Natural killer cell (primary cell): ENCODE data around the gene SKA2. TPM values are rescaled to one million over a fixed set of nuclear protein-coding genes. Genes with fewer than 3 reads are reported as not detected.

Experiments used
- ATAC-seq, 3 donors: fragments of 150-1000 bp in 2 of 3; fragments of 200-7000 bp in 1 of 3; cut with Tn5 transposase; 1 replicate in 1 of 3; 2 replicates in 2 of 3; pipeline ENCODE4 v1.10.0; 2021; ENCODE audit warnings: mild to moderate bottlenecking in 2 of 3, moderate library complexity in 2 of 3
- DNase-seq, 2 donors: peaks; one replicate each; pipeline versions ENCODE4 v3.0.0 to v3.0.0-alpha.2; 2013 to 2021; ENCODE audit warnings: mixed read lengths in 1 of 2
- H3K27ac ChIP-seq: one replicate; pipeline ENCODE4 v1.5.1; 2013; ENCODE audit warnings: mild to moderate bottlenecking, low read length
- H3K27me3 ChIP-seq: one replicate; pipeline ENCODE4 v1.6.1; 2013; ENCODE audit warnings: low read length; ENCODE audit not compliant: control insufficient read depth, insufficient read depth
- H3K36me3 ChIP-seq: one replicate; pipeline ENCODE4 v1.6.1; 2013; ENCODE audit warnings: low read length; ENCODE audit not compliant: control insufficient read depth, insufficient read depth
- H3K4me1 ChIP-seq: one replicate; pipeline ENCODE4 v1.6.1; 2013; ENCODE audit warnings: low read length; ENCODE audit not compliant: control insufficient read depth, insufficient read depth
- H3K4me3 ChIP-seq: one replicate; pipeline ENCODE4 v1.5.1; 2013; ENCODE audit warnings: low read length
- H3K9me3 ChIP-seq: one replicate; pipeline ENCODE4 v1.6.1; 2013; ENCODE audit warnings: low read length; ENCODE audit not compliant: control insufficient read depth, insufficient read depth
- H3K27ac Mint-ChIP-seq, 2 donors: one replicate each; pipeline ENCODE4 v1.8.0; 2022; ENCODE audit warnings: mild to moderate bottlenecking in 2 of 2, mixed read lengths in 2 of 2, moderate library complexity in 1 of 2
- H3K27me3 Mint-ChIP-seq, 2 donors: one replicate each; pipeline ENCODE4 v1.8.0; 2022; ENCODE audit warnings: low read depth in 2 of 2, mixed read lengths in 2 of 2
- H3K36me3 Mint-ChIP-seq: one replicate; pipeline ENCODE4 v1.8.0; 2022; ENCODE audit warnings: mixed read lengths
- H3K4me1 Mint-ChIP-seq, 2 donors: one replicate each; pipeline ENCODE4 v1.8.0; 2022; ENCODE audit warnings: mixed read lengths in 2 of 2
- H3K4me3 Mint-ChIP-seq: one replicate; pipeline ENCODE4 v1.8.0; 2022; ENCODE audit warnings: mild to moderate bottlenecking, moderate library complexity, mixed read lengths
- H3K9me3 Mint-ChIP-seq, 2 donors: one replicate each; pipeline ENCODE4 v1.8.0; 2022; ENCODE audit warnings: mixed read lengths in 2 of 2
- WGBS: methylation state at CpG from one replicate; pipeline ENCODE4 v1.1.7; 2013; ENCODE audit warnings: missing lambda C conversion rate; ENCODE audit not compliant: insufficient coverage; 5-methylcytosine and 5-hydroxymethylcytosine counted together
- intact Hi-C: fragments of 100-400 bp; cut with micrococcal nuclease; formaldehyde crosslinking; loops from one replicate; pipeline ENCODE4 v1.14.2; 2022
- total RNA-seq, 4 donors: library from RNA; stranded (reverse); fragments of 120-200 nt in 1 of 4; gene quantifications; one replicate each; pipeline versions ENCODE4 v1.2.3 to v1.2.4, GENCODE V29; 2013 to 2022
- TF ChIP-seq, protein P1 (sequence below): fragments of 200-600 bp; IDR thresholded peaks from one replicate; pipeline ENCODE4 v1.8.0; 2022; ENCODE audit warnings: antibody characterized with exemption

Gene SKA2
- total RNA-seq, 3 donors from 2014 or later (not counting 1 experiment from before 2014, with no cell fraction given) = 13.4 to 26.5 (median 17.8) TPM

DNA sequence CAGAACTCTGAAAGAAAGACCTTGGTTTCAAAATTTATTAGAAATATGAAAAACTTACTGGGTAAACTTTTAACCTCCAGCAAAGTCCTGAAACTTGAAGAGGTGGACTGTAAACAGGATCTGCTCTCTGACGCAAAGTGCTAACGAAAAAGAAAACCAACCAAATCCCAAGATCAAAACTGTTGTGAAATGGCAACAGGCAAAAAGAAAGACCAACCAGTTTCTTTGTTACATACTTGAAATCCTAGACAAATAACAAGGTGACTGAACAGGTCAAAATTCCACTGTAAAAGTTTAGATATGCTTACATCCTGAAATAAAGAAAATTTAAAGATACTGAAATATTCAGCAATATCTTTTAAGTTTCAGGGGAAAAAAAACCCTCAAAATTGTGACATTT, 92.5 kb downstream of the SKA2 start:
- no peak overlapping the region for H3K4me3 ChIP-seq
- H3K27ac Mint-ChIP-seq = no peak overlapping the region
- H3K27ac ChIP-seq = no peak overlapping the region
- H3K36me3 ChIP-seq = peaks cover 29% of the 10 kb centered on the region
- no peaks in the 10 kb centered on the region for H3K4me1 Mint-ChIP-seq
- no peaks in the 10 kb centered on the region for H3K9me3 Mint-ChIP-seq
- H3K27me3 ChIP-seq = no peaks in the 10 kb centered on the region
- H3K27me3 Mint-ChIP-seq = no peaks in the 10 kb centered on the region
- intact Hi-C loops = no loop called here
- ATAC-seq (no peak), DNase-seq (no peak)
- peaks cover 9% of the 10 kb centered on the region for H3K36me3 Mint-ChIP-seq
- H3K4me3 Mint-ChIP-seq = no peak overlapping the region
- TF ChIP-seq, protein P1, sequence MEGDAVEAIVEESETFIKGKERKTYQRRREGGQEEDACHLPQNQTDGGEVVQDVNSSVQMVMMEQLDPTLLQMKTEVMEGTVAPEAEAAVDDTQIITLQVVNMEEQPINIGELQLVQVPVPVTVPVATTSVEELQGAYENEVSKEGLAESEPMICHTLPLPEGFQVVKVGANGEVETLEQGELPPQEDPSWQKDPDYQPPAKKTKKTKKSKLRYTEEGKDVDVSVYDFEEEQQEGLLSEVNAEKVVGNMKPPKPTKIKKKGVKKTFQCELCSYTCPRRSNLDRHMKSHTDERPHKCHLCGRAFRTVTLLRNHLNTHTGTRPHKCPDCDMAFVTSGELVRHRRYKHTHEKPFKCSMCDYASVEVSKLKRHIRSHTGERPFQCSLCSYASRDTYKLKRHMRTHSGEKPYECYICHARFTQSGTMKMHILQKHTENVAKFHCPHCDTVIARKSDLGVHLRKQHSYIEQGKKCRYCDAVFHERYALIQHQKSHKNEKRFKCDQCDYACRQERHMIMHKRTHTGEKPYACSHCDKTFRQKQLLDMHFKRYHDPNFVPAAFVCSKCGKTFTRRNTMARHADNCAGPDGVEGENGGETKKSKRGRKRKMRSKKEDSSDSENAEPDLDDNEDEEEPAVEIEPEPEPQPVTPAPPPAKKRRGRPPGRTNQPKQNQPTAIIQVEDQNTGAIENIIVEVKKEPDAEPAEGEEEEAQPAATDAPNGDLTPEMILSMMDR = no peak
- no peaks in the 10 kb centered on the region for H3K9me3 ChIP-seq
- WGBS = 73% methylated on average over 2 of the region's 2 CpGs
- H3K4me1 ChIP-seq = no peaks in the 10 kb centered on the region

Other genes with a start within 250 kb of the SKA2 start
- 10 to 100 TPM; 20.4 to 26.1 (median 21.9) TPM for gene TRIM37, start 48.3 kb downstream of the SKA2 start, total RNA-seq
- gene PRR11, start 560 bp upstream of the SKA2 start, total RNA-seq = 1 to 10 TPM; 2.0 to 4.0 (median 2.9) TPM
- gene SMG8, start 54.8 kb upstream of the SKA2 start, total RNA-seq = 10 to 100 TPM; 10.4 to 13.5 (median 13.2) TPM
- 1 to 10 TPM; 4.0 to 5.3 (median 5.1) TPM for gene GDPD1, start 65.3 kb upstream of the SKA2 start, total RNA-seq
- 10 to 100 TPM; 30.5 to 35.6 (median 33.5) TPM for gene YPEL2, start 176.5 kb upstream of the SKA2 start, total RNA-seq